CD1c-positive myeloid dendritic cell (primary cell): Measurements from ENCODE around the gene NFE2L2.
"Not testable (repeated sequence)": the region's sequence is repeated elsewhere in the genome, so short reads cannot be mapped to it uniquely, and the experiment has no call there.

Experiments
- DNase-seq: peaks from one replicate; pipeline ENCODE4 v3.0.0-alpha.2; 2016; ENCODE audit errors: extremely low spot score

The NFE2L2 gene

DNA sequence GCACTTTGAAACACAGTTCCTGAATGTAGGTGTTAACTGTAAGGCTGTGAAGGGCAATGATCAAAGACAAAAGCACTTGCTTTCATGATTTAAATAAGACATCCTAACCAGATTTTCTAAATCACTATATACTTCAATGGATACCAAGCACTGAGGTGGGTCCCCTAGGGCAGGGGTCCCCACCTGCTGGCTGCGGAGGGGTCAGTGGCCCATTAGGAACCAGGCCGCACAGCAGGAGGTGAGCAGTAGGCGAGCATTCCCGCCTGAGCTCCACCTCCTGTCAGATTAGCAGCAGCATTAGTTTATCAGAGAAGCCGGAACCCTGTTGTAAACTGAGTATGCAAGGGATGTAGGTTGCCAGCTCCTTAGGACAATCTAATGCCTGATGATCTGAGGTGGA, 7.1 kb downstream of the NFE2L2 start:
- DNase-seq = no peak

DNA sequence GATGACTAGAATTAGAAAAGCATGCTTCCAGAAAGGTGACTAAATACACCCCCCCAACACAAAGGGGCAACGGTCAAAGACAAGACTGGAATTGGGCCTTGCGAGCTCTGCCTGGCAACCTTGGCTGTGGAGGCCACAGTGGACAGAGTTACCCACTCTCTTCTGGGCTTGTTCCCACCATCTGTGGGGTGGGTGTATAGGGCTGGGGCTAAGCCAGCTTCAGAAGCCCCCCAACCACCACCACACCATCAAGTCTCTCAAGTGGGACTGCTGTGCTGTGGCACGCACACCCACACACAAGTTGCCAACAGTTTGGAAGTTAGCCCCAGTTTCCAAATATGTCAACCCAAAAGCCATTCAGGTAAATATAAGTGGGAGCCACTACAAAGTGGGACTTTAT, 7.8 kb downstream of the NFE2L2 start:
- DNase-seq = no peak

DNA sequence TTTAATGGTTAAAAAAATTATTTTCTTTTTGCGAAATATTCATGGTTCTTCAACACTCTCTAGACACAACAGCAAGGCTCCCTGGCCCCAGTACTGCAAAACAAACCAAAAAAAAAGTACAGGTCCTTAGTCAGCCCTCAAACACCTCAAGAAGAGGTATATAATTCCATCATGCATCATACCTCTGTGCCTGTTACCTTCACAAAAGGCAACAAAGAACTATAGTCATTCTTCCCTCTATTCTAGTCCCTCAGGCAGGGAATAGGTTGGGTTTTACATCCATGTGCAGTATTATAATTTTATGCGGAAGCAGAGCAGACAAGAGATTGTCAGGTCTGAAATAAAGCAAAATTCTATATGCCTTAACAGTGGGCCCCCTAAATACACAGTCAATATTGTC, 8.5 kb downstream of the NFE2L2 start:
- no peak for DNase-seq

DNA sequence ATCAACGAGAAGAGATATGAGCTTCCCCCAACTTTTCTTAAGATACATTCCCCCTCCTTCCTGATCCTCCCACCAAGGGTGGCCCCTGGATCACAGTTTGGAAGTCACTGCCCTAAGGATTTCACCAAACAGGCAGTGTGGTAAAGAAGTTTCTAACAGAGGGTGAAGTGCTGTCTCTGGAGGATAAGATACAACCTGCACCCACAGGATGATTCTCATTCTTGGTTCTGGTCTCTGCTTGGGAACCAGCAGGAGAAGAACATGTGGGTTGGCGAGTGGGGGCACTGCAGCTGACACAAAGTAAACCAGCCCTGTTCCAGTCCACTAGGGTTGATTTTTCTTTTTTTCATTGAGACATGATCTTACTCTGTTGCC, 9.3 kb downstream of the NFE2L2 start:
- no peak for DNase-seq

DNA sequence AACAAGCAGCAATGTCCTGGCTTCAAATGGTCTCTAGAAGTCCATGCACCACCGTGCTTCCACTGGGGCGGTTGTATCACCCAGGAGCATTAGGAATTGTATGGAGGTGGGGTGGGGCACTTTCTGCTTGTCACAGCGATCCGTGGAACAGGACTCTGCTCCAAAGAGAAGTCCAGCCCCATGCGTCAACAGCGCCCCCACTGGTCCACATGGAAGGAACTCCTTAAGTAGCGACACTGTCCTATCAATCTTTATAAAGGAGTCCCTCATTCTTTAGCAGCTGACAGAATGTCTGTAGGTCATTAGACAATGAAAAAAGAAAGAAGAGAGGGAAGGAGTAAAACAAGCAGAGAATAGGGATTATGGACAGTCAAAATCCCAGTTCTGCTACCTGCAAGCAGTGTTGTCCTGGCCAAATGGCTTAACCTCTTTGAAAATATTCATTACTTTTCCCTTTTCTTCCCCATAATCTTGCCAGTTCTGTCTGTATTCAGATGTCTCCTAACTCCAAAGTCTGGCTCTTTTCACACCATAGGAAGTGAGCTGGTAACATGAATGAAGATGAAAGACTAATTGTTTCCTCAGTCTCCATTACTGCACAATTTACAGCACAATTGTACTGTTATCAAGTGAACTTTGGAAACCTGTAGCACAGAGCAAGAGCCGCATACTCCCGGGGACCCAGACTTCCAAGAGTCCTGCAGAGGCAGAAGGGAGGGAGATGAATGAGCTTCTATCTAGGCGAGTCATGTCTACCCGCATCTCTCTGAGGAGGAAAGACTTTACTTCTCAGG, 9.9 kb downstream of the NFE2L2 start:
- no peak for DNase-seq

- no peak for DNase-seq
These were observed 10.8 kb downstream of the NFE2L2 start for GRCh38 chr2:177253704-177254103.

DNA sequence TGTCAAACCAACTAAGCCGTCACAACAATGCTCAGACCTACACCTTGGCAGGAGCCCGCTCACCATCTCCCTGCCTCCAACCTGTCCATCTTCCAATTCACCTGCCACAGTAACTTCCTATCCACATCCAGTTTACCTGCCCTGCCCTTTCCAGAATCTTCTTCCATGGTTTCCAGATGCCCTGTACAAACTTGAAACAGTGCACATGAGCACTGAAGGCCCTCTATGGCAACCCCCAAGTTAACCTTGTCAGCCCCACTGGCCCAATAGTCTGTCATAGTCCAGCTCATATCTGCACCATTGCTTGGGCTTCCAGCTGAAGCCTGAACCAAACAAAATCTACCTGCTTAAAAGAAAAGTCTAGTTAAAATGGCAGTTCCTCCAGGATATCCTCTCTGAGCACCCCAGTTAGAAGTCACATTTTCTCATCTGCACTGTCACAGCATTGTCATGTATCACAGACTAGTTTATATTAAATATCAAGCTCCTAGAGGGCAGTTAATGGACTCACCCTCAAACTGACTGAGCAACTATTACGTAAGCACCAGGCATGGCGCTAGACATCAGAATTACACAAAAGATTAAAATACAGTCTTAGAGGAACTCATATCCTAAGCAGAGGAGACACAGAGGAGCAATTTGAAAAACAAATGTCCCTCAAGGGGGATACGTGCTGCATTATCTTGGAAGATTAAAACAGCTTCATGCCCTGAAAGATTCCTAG, 11.6 kb downstream of the NFE2L2 start:
- no peak for DNase-seq

DNA sequence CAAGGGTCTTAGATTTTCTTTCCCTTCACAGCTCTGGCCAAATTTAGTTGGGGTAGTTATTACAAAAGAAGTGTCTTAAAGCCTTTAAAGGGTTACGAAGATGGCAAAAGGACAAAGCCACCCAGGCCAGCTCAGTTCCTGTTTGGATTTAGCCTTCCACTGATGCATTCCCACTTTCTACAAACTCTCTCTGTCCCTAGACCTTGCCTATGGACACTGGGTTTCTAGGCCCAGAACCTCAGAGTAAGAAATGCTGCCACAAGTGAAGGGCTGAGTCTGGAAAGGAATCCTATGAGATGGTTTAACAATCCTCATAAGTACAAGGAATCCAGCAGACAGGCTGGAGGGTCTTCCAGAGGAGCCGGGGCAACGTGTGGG, 13.4 kb downstream of the NFE2L2 start:
- no peak for DNase-seq

- DNase-seq = no peak
These were observed 14.1 kb downstream of the NFE2L2 start for GRCh38 chr2:177250461-177250860.

DNA sequence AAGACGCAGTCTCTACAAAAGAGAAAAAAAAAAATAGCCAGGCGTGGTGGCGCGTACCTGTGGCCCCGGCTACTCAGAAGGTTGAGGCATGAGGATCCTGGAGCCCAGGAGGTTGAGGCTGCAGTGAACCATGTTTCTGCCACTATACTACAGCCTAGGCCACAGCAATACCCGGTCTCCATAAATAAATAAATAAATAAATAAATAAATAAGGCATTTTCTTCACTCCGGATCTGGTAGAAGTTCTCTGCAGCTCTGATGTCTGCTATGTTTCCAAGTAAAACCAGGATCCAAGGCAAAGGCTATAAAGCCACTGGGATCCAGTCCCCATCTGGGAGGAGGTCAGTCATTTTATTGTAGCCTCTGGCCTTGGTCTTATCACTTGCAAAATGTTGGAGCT, 15.5 kb downstream of the NFE2L2 start:
- DNase-seq = no peak

DNA sequence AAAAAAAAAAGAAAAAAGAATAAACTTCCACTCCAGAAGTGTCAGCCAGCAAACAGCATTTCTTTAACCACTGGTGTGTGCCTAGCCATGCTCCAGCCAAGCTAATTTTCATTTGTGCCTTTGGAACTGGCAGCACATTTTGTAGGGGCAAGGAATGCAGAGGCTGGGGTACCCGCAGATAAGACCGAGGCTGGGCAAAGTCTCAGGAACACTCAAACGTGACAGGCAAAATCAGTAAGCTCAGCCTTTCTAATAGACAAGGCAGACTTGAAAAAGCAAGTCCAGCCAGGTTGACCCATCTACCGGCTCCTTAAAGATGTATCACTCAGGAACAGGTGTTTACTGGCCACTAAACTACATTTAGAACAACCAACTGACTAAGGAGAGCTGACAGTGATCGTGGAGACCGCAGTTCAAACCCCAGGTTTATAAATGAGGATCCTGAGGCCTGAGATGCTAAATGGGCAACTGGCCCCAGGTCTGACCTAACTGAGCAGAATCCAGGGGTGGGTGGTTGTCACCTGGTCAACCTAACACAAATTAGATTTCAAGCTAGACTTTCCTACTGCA, 16.7 kb downstream of the NFE2L2 start:
- DNase-seq = no peak

GRCh38 chr2:177246523-177247030, 17.9 kb downstream of the NFE2L2 start:
- DNase-seq = not testable (repeated sequence)

DNA sequence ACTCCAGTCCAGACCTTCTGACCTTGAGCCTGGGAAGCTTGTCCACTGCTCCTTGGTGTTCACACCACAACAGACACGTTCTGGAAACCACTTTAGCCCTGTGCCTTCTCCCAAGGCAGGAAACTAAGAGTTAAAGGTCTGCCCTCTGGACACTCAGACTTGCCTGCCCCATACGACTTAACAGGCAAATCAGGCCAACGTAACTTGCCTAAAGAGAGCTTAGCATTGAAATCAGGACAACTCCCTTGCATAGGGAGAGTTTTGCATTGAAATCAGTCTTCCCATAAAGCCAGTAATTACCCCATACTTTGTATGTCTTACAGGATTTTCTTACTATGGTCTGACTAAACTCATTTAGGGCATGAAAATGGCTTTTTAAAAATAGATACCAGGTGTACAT, 18.5 kb downstream of the NFE2L2 start:
- no peak for DNase-seq

GRCh38 chr2:177245010-177245422, 19.5 kb downstream of the NFE2L2 start:
- DNase-seq = peak; percentile 84

GRCh38 chr2:177244244-177244771, 20.2 kb downstream of the NFE2L2 start:
- DNase-seq = no peak

- no peak for DNase-seq
These were observed 21.1 kb downstream of the NFE2L2 start for GRCh38 chr2:177243476-177243875.

GRCh38 chr2:177243073-177243472, 21.5 kb downstream of the NFE2L2 start:
- DNase-seq = no peak

- peak; percentile 84 for DNase-seq
These were observed 22.2 kb downstream of the NFE2L2 start for GRCh38 chr2:177242121-177242987.

GRCh38 chr2:177241711-177242120, 22.8 kb downstream of the NFE2L2 start:
- DNase-seq = no peak

- DNase-seq = peak; percentile 95
These were observed 24.4 kb downstream of the NFE2L2 start for GRCh38 chr2:177239932-177240630.

DNA sequence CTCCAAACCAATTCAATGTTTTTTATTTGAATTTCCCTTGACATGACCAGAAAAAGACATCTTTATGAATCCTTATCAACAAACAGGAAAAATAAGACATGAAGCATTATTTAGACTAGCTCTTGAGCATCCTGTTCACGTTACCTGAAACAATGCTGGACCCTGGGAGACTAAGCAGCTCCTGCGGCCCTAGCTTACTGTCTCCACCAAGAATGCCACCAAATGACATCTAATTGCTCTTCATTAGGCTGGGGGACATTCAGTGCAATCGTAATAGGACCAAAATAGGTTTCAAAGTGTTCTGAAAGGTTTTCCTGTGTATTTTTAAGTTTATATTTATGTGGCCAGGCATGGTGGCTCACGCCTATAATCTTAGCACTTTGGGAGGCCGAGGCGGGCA, 25.5 kb downstream of the NFE2L2 start:
- DNase-seq = no peak
